Uterus (tissue), 2 donors: ENCODE results near the gene NPEPL1.

ENCODE experiments used
- CTCF ChIP-seq, 4 experiments: fragments of 200-600 bp in 2 of 4; fragments of 450-650 bp in 2 of 4; sonication (generic) in 2 of 4; IDR thresholded peaks; one replicate each; pipeline ENCODE4 v1.5.1; 2016 to 2019; ENCODE audit warnings: antibody characterized with exemption in 4 of 4, mild to moderate bottlenecking in 2 of 4, moderate library complexity in 1 of 4
- POLR2A ChIP-seq, 2 donors: fragments of 450-650 bp; IDR thresholded peaks; one replicate each; pipeline ENCODE4 v1.6.1; 2016; ENCODE audit warnings: antibody characterized with exemption in 2 of 2, mild to moderate bottlenecking in 1 of 2, moderate library complexity in 1 of 2

GRCh38 chr20:58762120-58762519 lies 69.5 kb downstream of the NPEPL1 start:
- no peak for TF ChIP-seq CTCF (IDR thresholded peaks at IDR 0.05)
- no peak for TF ChIP-seq POLR2A (IDR thresholded peaks at IDR 0.05)
